Activated T-cell treated with anti-CD3 and anti-CD28 coated beads, Interleukin-2, amount 50 U/mL, for 72 hours (primary cell): ENCODE data around the gene AIFM1. TPM values are rescaled to one million over a fixed set of nuclear protein-coding genes. Genes with fewer than 3 reads are reported as not detected.

Source experiments
- ATAC-seq, 2 donors: fragments of 150-1000 bp; cut with Tn5 transposase; replicated peaks in 1 of 2; 2 replicates each; pipeline ENCODE4 v1.10.0; 2021; ENCODE audit warnings: moderate library complexity in 2 of 2, mild to moderate bottlenecking in 1 of 2
- DNase-seq, 2 donors: peaks; one replicate each; pipeline ENCODE4 v3.0.0; 2021 to 2022; ENCODE audit warnings: mixed read lengths in 1 of 2
- H3K27ac Mint-ChIP-seq: one replicate; pipeline ENCODE4 v1.8.0; 2022; ENCODE audit warnings: mild to moderate bottlenecking, moderate library complexity, mixed read lengths
- H3K27me3 Mint-ChIP-seq: one replicate; pipeline ENCODE4 v1.8.0; 2022; ENCODE audit warnings: low read depth, mixed read lengths
- H3K36me3 Mint-ChIP-seq, 2 donors: one replicate each; pipeline ENCODE4 v1.8.0; 2022; ENCODE audit warnings: mixed read lengths in 2 of 2, mild to moderate bottlenecking in 1 of 2; ENCODE audit not compliant: insufficient read depth in 2 of 2
- H3K4me1 Mint-ChIP-seq: one replicate; pipeline ENCODE4 v1.8.0; 2022; ENCODE audit warnings: low read depth, mixed read lengths
- H3K4me3 Mint-ChIP-seq, 2 donors: one replicate each; pipeline ENCODE4 v1.8.0; 2022; ENCODE audit warnings: mild to moderate bottlenecking in 2 of 2, mixed read lengths in 2 of 2, moderate library complexity in 2 of 2
- H3K9me3 Mint-ChIP-seq, 2 donors: one replicate each; pipeline ENCODE4 v1.8.0; 2022; ENCODE audit warnings: mixed read lengths in 2 of 2
- total RNA-seq, 2 donors: library from RNA; stranded (reverse); gene quantifications; one replicate each; pipeline ENCODE4 v1.2.3, GENCODE V29; 2022

The AIFM1 gene
- total RNA-seq, 2 donors from 2014 or later: 40.6 to 45.6 TPM

DNA sequence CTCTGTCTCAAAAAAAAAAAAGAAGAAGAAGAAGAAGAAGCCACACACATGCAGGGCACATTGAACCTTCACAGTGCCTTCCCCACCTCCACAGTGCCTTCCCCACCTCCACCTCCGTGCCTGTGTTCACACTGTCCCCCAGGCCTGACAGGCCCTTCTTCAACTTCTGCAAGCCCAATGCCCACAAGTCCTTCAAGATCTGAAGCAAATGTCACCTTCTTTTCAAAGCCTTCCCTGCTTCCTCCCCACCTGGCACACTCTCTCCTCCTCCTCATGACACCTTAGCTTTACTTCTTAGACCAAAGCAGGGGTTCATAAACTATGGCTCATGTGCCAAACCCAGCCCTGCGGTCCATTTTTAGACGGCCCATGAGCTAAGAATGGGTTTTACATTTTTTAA lies 75.3 kb downstream of the AIFM1 start:
- Mint-ChIP-seq H3K27ac (peak overlapping the region; percentile 68), H3K36me3 (peaks cover 0 to 1% of the 10 kb centered on the region in 2 donors), H3K4me3 (peak overlapping the region; percentile 50 to 60), H3K27me3 (no peaks in the 10 kb centered on the region), H3K4me1 (peaks cover 79% of the 10 kb centered on the region), H3K9me3 (no peaks in the 10 kb centered on the region)
- DNase-seq (no peak), ATAC-seq (no peak)

DNA sequence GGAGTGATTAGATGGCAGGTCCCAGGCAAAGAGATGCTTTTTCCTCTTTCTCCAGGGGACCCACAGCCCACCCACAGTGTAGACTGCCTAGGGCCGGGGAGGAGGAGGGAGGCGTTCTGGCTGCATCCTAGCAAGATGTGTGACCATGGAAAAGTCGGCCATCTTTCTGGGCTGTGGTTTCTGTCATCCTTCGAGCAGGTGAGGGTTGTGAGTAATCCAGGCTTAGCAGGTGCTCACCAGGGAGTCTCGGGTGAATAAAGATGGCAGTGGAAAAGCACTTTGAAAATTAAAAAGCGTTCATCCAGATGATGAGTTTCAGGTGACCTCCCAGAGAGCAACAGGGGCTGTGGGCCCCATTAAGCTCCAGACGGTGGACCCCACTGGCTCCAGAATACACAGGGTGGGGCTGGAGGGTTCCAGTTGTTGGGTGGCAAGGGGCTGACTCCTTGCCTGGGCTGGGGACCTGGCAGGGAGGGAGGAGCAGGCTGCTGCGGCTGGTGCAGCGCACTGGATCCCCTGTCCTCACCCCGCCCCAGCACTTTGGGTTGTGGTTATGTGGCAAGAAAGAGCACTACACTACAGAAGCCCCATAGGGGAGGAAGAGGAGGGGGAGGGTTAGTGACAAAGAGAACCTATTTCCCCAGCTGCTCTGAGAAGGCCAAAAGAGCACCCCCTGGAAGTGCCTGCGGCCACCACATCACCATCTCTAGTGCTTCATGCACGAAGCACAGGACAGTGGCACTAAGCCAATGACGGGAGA lies 79.0 kb downstream of the AIFM1 start:
- DNase-seq (peak; percentile 71 to 76), ATAC-seq (peak; percentile 58 to 63)
- H3K9me3 Mint-ChIP-seq: no peaks in the 10 kb centered on the region
- H3K36me3 Mint-ChIP-seq: peaks cover 0 to 1% of the 10 kb centered on the region in 2 donors
- peak overlapping the region; percentile 85 for H3K27ac Mint-ChIP-seq
- peak overlapping the region; percentile 83 to 87 for H3K4me3 Mint-ChIP-seq
- peaks cover 86% of the 10 kb centered on the region for H3K4me1 Mint-ChIP-seq
- peaks cover 2% of the 10 kb centered on the region for H3K27me3 Mint-ChIP-seq

DNA sequence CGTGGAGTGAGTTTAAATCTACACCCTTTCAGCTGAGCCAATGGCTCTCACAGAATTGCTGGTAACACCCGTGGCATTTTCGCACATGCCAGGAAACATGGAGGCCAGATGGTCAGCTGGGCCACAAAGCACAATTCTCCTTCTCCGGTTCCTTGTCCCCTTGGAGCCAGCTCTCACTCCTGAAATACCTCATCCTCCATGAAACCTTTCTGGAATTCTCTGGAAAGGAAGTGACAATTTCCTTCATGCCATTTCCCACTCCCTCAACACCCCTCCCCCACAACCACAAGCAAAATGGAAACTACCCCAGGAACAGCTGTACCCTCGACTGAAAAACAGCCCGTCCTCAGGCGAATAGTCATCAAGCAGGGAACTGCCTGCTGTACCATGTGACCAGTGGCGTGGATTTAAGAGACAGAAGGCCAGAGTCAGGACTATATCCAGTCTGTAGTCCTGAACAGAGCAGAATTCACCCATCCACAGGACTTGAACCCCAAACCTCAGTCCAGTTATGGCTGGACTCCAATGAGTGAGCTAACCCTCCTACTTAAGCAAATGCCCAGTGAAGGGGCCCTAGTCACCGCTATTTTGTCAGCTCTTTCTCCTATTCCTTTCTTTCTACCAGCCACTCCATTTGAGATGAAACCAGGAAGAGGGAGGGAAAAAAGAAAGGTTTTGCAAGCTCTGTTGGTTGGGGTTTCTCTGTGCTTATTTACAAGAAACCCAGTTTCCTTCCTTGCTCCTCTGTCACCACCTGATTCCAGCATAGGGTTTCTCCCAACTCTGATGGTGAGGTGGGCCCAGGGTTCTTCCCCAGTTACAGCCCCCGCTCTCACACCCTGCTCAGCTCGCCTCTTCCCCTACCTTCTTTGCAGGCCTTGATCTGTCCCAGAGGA lies 79.8 kb downstream of the AIFM1 start:
- Mint-ChIP-seq H3K27ac (peak overlapping the region; percentile 85), H3K9me3 (no peaks in the 10 kb centered on the region), H3K4me3 (peak overlapping the region; percentile 83 to 87), H3K36me3 (peaks cover 0 to 1% of the 10 kb centered on the region in 2 donors), H3K4me1 (peaks cover 90% of the 10 kb centered on the region), H3K27me3 (peaks cover 7% of the 10 kb centered on the region)
- no peak for ATAC-seq
- DNase-seq: no peak

DNA sequence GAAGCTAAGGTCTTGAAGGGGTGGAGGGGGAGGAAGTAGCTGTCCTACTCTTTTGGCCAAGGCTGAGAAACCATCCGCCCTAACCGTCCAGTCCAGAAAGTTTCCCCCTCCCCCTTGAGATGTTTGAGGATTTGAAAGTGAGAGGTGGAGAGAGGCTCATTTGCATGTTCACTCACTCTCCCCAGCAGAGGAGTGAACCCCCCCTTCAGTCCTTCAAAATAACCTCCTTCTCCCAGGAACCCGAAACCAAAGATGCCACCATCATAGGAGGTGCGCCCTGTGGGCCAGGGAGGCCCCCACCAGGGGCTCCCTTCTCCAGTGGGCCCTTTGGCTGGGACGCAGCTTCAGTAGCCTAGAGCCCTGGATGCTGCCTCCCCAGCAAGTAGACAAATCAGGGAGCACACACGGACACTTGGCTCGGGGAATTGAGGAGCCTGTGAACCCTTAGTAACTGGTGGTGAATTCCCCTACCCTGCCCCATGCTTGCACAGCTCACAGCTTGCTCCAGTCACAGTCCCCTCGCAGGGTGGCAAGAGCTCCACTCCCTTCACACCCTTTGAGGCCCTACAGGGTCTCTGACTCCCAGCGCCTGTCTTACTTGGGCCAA lies 80.9 kb downstream of the AIFM1 start:
- Mint-ChIP-seq H3K27ac (peak overlapping the region; percentile 70), H3K4me1 (peaks cover 86% of the 10 kb centered on the region), H3K27me3 (peaks cover 7% of the 10 kb centered on the region), H3K36me3 (peaks cover 0 to 1% of the 10 kb centered on the region in 2 donors), H3K4me3 (peak overlapping the region; percentile 83 to 87), H3K9me3 (no peaks in the 10 kb centered on the region)
- ATAC-seq (peak in 1 of 2 donors; percentile 7), DNase-seq (no peak)

DNA sequence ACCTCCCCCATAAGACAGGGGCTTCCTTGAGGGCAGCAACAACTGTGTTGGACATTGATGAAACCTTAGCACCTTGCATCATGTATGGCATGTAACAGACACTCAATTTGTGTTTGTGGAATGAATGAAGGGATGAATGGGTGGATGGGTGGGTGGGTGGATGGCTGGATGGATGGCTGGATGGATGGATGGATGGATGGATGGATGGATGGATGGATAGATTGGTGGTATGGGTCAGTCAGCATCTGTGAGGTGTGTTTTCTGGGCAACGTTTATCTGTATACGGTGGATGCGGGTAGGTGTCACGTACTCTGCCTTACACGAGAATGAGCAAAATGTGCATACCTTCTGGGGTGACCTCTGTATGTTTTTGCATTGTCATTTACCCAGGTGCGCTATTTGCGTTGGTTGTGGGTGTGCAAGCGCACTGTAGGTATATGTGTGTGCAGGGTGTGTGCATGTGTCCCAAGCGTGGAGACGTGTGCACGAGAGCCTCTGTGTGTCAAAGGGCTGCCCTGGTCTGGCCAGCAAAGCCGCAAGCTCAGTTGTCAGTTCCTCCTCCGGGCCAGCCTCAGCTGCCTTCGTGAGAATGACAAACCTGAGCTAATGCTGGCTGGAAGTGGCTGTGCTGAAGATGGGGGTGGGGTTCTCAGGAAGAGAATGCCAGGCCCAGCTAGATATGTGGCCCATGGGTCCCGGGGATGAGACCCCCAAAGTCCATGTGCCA lies 81.8 kb downstream of the AIFM1 start:
- Mint-ChIP-seq H3K9me3 (no peaks in the 10 kb centered on the region), H3K4me3 (peak overlapping the region; percentile 83 to 87), H3K4me1 (peaks cover 82% of the 10 kb centered on the region), H3K27me3 (peaks cover 10% of the 10 kb centered on the region), H3K27ac (peak overlapping the region; percentile 70), H3K36me3 (peaks cover 0 to 2% of the 10 kb centered on the region in 2 donors)
- no peak for ATAC-seq
- DNase-seq: no peak

DNA sequence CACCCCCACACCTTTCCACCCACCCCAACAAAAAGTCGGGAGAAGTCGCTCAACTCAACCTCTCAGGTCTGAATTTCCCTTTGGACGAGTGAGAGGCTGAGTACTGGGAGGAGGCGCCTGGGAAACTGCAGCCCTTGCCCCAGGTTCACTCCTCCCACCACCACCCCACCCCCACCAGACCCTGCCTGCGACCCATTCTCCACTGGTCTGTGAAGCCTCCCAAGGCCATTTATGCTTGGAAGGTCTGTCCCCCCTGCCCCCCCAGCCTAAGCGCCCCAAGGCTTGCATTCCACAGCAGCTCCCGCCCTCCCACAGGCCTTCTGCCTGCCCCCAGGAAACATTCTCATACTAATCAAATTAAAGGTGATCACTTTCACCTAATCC lies 82.5 kb downstream of the AIFM1 start:
- peaks cover 75% of the 10 kb centered on the region for H3K4me1 Mint-ChIP-seq
- no peaks in the 10 kb centered on the region for H3K9me3 Mint-ChIP-seq
- peaks cover 0 to 3% of the 10 kb centered on the region in 2 donors for H3K36me3 Mint-ChIP-seq
- ATAC-seq: no peak
- H3K27ac Mint-ChIP-seq: peak overlapping the region; percentile 70
- H3K4me3 Mint-ChIP-seq: peak overlapping the region; percentile 83 to 87
- peaks cover 13% of the 10 kb centered on the region for H3K27me3 Mint-ChIP-seq
- DNase-seq: no peak

DNA sequence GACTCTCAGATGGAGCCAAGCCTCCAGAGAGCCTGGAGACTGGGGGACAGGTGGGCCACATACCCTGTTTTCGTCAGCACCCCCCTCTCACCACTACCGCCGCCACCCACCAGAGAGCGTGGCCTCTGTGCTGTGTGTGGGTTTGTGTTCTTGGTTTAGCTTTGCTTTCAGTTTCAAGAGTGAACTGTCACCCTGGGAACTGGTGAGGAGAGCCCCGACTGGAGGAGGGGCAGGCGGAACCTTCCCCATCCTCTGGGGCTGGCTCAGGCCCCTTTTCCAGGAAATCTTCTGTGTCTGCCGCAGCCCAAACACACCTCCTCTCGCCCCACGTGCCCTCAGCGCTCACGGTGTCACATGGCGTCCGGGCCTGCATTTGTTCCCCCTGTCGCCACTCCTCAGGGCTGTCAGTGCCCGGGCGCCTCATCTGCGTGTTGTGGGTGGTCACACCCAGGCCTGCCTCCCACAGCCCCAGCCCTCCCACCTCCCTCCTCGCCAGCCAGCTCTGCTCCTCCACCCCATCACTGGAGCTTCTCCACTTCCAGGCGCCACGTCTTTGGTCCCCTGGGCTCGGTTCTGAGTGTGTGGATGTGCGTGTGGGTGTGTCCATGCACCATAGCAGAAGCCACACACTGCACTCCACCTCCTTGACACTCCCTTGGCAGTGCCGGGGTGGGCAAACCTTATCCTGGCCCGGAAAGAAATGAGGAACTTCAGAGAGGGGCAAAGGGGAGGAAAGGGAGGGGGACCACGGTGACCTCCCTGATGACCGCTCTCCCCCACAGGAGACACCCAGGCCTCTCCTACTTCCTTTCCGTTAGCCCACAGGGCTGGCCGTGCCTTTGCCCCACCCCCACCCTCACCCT lies 83.2 kb downstream of the AIFM1 start:
- Mint-ChIP-seq H3K36me3 (peaks cover 0 to 2% of the 10 kb centered on the region in 2 donors), H3K9me3 (no peaks in the 10 kb centered on the region), H3K4me1 (peaks cover 68% of the 10 kb centered on the region), H3K27ac (peak overlapping the region; percentile 82), H3K4me3 (peak overlapping the region; percentile 69 to 83), H3K27me3 (peaks cover 13% of the 10 kb centered on the region)
- DNase-seq: peak; percentile 79 to 83
- ATAC-seq: peak; percentile 81 to 84

DNA sequence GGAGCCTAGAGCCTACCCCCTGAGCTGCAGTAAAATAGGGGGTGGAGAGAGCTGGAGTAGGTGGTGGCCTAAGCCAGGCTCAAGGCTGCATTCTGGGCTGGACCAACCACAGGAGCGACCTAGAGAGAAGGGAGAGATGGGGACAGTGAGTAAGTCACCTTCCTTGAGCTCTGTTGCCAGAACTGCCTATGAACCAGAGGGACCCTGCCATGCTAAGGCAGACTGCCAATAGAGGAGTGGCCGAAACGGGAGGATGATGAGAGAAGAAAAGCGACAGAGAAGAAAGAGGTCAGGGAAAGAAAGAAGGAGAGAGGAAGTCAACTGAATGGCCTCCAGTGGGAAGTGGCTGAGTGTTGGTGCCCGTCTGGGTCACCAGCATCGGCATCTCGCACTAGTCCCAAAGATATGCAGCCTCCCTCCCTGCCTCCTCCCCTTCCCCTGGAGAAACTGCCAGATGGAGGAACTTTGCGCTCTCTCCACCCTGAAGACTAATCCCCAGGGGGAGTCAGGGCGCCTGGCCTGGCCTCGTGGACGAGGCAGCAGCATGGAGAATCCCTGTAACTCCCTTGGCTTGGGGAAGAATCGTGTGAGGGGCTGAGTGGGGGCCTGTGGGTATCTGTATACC lies 84.1 kb downstream of the AIFM1 start:
- H3K36me3 Mint-ChIP-seq: peaks cover 0 to 2% of the 10 kb centered on the region in 2 donors
- peaks cover 61% of the 10 kb centered on the region for H3K4me1 Mint-ChIP-seq
- peaks cover 13% of the 10 kb centered on the region for H3K27me3 Mint-ChIP-seq
- peak overlapping the region; percentile 82 for H3K27ac Mint-ChIP-seq
- DNase-seq (no peak), ATAC-seq (no peak)
- peak overlapping the region; percentile 69 to 83 for H3K4me3 Mint-ChIP-seq
- H3K9me3 Mint-ChIP-seq: no peaks in the 10 kb centered on the region

DNA sequence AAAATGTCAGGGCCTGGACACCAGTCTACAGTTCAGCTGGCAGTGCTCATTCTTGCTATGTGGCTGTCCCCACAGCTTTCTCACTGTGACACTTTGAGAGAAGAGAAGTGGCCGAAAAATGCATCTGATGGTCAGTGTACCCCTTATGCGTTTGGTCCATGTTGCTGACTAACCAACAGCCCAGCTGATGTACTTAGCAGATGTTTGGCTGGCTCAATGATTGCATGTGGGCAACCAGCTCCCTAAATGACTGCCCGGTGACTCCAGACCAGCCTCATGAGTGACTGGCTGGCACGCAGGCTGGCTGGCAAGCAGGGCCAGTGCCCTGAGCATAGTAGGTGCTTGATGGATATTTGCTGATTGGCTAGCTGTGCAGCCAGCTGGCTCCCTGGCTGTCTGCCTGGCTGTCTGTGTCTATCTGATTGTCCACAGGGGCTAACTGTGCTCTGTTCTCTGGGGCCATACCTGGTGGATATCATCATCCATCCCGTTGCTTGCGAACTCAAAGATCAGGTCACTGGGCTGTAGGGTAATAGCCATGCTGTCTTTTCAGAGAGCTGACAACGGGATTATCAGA lies 84.8 kb downstream of the AIFM1 start:
- peaks cover 55% of the 10 kb centered on the region for H3K4me1 Mint-ChIP-seq
- no peak for DNase-seq
- peaks cover 0 to 2% of the 10 kb centered on the region in 2 donors for H3K36me3 Mint-ChIP-seq
- peak overlapping the region; percentile 62 for H3K27ac Mint-ChIP-seq
- H3K4me3 Mint-ChIP-seq: peak overlapping the region in 1 of 2 donors; percentile 63
- ATAC-seq: no peak
- H3K9me3 Mint-ChIP-seq: no peaks in the 10 kb centered on the region
- peaks cover 13% of the 10 kb centered on the region for H3K27me3 Mint-ChIP-seq

DNA sequence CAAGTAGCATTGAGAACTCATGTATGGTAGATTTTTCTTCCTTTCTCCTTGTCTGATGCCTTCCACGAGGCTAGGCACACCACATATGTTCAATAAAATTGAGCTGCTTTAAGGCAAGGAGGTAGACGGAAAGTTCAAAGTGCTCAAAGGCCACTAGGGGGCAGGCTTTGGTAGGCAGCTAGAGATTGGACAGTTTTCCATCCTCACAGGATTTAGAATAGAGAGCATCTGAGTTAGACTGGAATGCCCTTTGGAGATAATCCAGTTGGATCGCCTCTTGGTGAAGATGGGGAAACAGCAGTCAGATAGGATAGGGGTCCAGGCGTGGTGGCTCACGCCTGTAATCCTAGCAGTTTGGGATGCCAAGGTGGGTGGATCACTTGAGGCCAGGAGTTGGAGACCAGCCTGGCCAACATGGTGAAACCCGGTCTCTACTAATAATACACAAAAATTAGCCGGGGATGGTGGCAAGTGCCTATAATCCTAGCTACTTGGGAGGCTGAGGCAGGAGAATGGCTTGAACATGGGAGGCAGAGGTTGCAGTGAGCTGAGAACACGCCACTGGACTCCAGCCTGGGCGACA lies 85.7 kb downstream of the AIFM1 start:
- H3K27ac Mint-ChIP-seq: peak overlapping the region; percentile 37
- H3K9me3 Mint-ChIP-seq: no peaks in the 10 kb centered on the region
- ATAC-seq: no peak
- H3K36me3 Mint-ChIP-seq: peaks cover 0 to 2% of the 10 kb centered on the region in 2 donors
- H3K27me3 Mint-ChIP-seq: peaks cover 13% of the 10 kb centered on the region
- H3K4me3 Mint-ChIP-seq: no peak overlapping the region
- DNase-seq: peak; percentile 57 to 58
- H3K4me1 Mint-ChIP-seq: peaks cover 45% of the 10 kb centered on the region
